Measurements from ENCODE around the gene E4F1. TPM values are rescaled to one million over a fixed set of nuclear protein-coding genes. Genes with fewer than 3 reads are reported as not detected.

E4F1 gene
- polyA plus RNA-seq, 3 donors = 4.9 to 50.9 (median 5.8) TPM

GRCh38 chr16:2209258-2210008 lies 14.0 kb upstream of the E4F1 start:
- Mint-ChIP-seq H3K27ac (no peak overlapping the region), H3K36me3 (peaks cover 23 to 43% of the 10 kb centered on the region in 2 donors), H3K4me3 (no peak overlapping the region), H3K27me3 (ENCODE audit: low read depth in 3 of 3) (peaks cover 0 to 4% (median 2%) of the 10 kb centered on the region in 3 donors), H3K9me3 (peaks cover 0 to 2% (median 0%) of the 10 kb centered on the region in 7 donors), H3K4me1 (peaks cover 44% of the 10 kb centered on the region)
- Histone ChIP-seq H3K4me1 (ENCODE audit: control insufficient read depth in 1 of 2, insufficient read depth in 2 of 2, low read length in 2 of 2) (peaks cover 43 to 51% of the 10 kb centered on the region in 2 donors), H3K9me3 (replicated peaks in 1 of 2; ENCODE audit: control insufficient read depth in 1 of 2, insufficient read depth in 1 of 2, low read length in 2 of 2) (no peaks in the 10 kb centered on the region), H3K27ac (ENCODE audit: low read depth in 1 of 2, low read length in 2 of 2) (no peak overlapping the region), H3K4me2 (replicated peaks; ENCODE audit: extremely low read depth, low read length, poor library complexity, severe bottlenecking) (no peak overlapping the region), H4K20me1 (ENCODE audit: insufficient read depth, low read length) (peaks cover 47% of the 10 kb centered on the region), H2AFZ (ENCODE audit: insufficient read depth, low read depth, low read length, poor library complexity, severe bottlenecking) (no peak overlapping the region), H3K36me3 (replicated peaks in 1 of 2; ENCODE audit: control insufficient read depth in 1 of 2, insufficient read depth in 2 of 2, low read length in 2 of 2) (peaks cover 29 to 38% of the 10 kb centered on the region in 2 donors), H3K4me3 (replicated peaks in 1 of 3; ENCODE audit: low read depth in 2 of 3, low read length in 3 of 3) (no peak overlapping the region), H3K27me3 (ENCODE audit: control insufficient read depth in 2 of 2, insufficient read depth in 2 of 2, low read length in 2 of 2) (no peaks in the 10 kb centered on the region), H3K9ac (ENCODE audit: insufficient read depth, low read length, poor library complexity, severe bottlenecking) (no peak overlapping the region), H3K79me2 (ENCODE audit: insufficient read depth, low read length) (peaks cover 47% of the 10 kb centered on the region)
- WGBS (ENCODE audit: insufficient coverage) = 84% methylated on average over 21 of the region's 29 CpGs
- intact Hi-C loops (cut with micrococcal nuclease) = loop anchor here (5.0 kb wide), 2 partner anchors 52 to 58 kb away; partner anchors contain the start of genes RNPS1 (in 2 of the 2) and TRAF7 (in 1 of the 2)
- no peak for DNase-seq
- no peak for TF ChIP-seq CTCF (IDR thresholded peaks at IDR 0.05)

- no peak overlapping the region for H2AFZ ChIP-seq (ENCODE audit: insufficient read depth, low read depth, low read length, poor library complexity, severe bottlenecking)
- Mint-ChIP-seq H3K4me3 (no peak overlapping the region), H3K27me3 (ENCODE audit: low read depth in 3 of 3) (peaks cover 0 to 4% (median 0%) of the 10 kb centered on the region in 3 donors), H3K9me3 (peaks cover 0 to 2% (median 0%) of the 10 kb centered on the region in 7 donors), H3K36me3 (peaks cover 23 to 43% of the 10 kb centered on the region in 2 donors), H3K4me1 (peaks cover 40% of the 10 kb centered on the region), H3K27ac (no peak overlapping the region)
- no peaks in the 10 kb centered on the region for H3K9me3 ChIP-seq (replicated peaks in 1 of 2; ENCODE audit: control insufficient read depth in 1 of 2, insufficient read depth in 1 of 2, low read length in 2 of 2)
- H3K4me2 ChIP-seq (replicated peaks; ENCODE audit: extremely low read depth, low read length, poor library complexity, severe bottlenecking) = no peak overlapping the region
- no peak overlapping the region for H3K4me3 ChIP-seq (replicated peaks in 1 of 3; ENCODE audit: low read depth in 2 of 3, low read length in 3 of 3)
- peaks cover 29 to 38% of the 10 kb centered on the region in 2 donors for H3K36me3 ChIP-seq (replicated peaks in 1 of 2; ENCODE audit: control insufficient read depth in 1 of 2, insufficient read depth in 2 of 2, low read length in 2 of 2)
- no peak overlapping the region for H3K9ac ChIP-seq (ENCODE audit: insufficient read depth, low read length, poor library complexity, severe bottlenecking)
- intact Hi-C loops (cut with micrococcal nuclease) = no loop called here
- H4K20me1 ChIP-seq (ENCODE audit: insufficient read depth, low read length) = peaks cover 47% of the 10 kb centered on the region
- peaks cover 38 to 46% of the 10 kb centered on the region in 2 donors for H3K4me1 ChIP-seq (ENCODE audit: control insufficient read depth in 1 of 2, insufficient read depth in 2 of 2, low read length in 2 of 2)
- no peak for TF ChIP-seq CTCF (IDR thresholded peaks at IDR 0.05)
- WGBS (ENCODE audit: insufficient coverage) = 97% methylated on average over 17 of the region's 17 CpGs
- no peak overlapping the region for H3K27ac ChIP-seq (ENCODE audit: low read depth in 1 of 2, low read length in 2 of 2)
- peaks cover 47% of the 10 kb centered on the region for H3K79me2 ChIP-seq (ENCODE audit: insufficient read depth, low read length)
- no peak for DNase-seq
- no peaks in the 10 kb centered on the region for H3K27me3 ChIP-seq (ENCODE audit: control insufficient read depth in 2 of 2, insufficient read depth in 2 of 2, low read length in 2 of 2)
Measured at GRCh38 chr16:2210009-2210332, 13.4 kb upstream of the E4F1 start.
